GM19240 (cell line): ENCODE data around the gene TNPO2.
A peak's percentile ranks its signal among the peaks of the same experiment; 100 is the strongest.

Experiments
- DNase-seq: peaks from one replicate; pipeline ENCODE4 v3.0.0; 2011; ENCODE audit warnings: low spot score; ENCODE audit not compliant: insufficient read length

The TNPO2 gene

DNA sequence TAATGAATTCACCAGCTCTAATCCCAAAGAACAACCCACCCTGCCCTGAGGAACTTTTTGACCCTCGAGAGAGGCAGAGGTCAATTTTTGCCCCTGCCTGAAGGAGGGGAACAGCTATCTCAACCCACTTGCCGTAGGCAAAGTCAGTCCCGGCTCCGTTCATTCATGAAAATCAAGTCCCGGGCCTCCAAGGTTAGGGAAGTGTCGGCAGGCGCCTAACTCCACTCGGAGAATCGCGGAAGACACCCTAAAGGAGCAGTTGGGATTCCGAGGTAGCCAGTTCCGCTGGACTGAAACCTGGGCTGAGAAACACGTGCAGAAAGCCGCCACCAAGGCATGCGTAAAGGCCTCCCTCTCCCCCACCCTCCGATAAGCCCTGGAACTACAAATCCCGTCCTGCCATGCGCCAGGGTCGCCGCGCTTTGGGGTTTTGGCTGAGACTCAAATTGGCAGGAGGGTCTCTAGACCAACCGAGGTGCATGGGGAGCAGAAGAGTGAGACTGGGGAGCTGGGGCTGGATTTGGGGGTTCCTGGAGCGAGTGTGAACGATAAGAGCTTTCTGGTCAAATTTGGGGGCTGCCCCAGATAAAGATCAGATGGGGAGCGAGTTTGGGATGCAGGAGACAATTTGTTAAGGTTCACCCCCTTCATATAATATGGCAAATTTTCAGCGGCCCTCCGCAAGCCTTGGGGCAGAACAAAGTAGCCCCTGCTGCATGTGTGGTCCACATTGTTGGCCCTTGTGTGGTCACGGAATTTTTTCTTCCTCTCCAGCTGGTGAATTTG lies at the start of gene TNPO2:
Gene TNPO2 (minus strand): TSS at position 292 of the 786 bp plus-strand sequence. CDS start 2,955 bp downstream, outside the sequence.
- DNase-seq: peak; percentile 91

- no peak for DNase-seq
Observed at GRCh38 chr19:12772323-12772722, 48.6 kb upstream of the TNPO2 start.

GRCh38 chr19:12770922-12771321 lies 47.2 kb upstream of the TNPO2 start:
- DNase-seq: no peak

- no peak for DNase-seq
Observed at GRCh38 chr19:12769689-12770088, 46.0 kb upstream of the TNPO2 start.

GRCh38 chr19:12767666-12768065 lies 43.9 kb upstream of the TNPO2 start:
- DNase-seq: no peak

DNA sequence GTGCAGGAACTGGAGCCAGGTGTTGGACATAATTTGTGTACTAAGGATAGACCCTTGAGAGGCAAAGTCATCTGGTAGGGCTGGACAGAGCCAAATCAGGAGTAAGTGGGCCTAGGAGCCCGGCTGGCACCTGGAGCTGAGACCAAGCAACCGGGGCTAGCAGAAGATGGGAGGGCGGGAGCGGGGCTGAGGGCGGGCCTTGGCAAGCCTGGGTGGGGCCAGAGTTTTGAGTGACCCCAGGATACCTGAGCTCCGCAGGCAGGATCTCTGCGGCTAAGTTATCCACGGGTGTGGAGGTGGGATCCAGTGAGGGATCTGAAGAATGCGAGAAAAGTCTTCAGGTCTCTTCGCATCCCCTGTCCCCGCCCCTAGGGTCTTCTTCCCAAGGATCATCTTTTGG lies 43.4 kb upstream of the TNPO2 start:
- DNase-seq: no peak

DNA sequence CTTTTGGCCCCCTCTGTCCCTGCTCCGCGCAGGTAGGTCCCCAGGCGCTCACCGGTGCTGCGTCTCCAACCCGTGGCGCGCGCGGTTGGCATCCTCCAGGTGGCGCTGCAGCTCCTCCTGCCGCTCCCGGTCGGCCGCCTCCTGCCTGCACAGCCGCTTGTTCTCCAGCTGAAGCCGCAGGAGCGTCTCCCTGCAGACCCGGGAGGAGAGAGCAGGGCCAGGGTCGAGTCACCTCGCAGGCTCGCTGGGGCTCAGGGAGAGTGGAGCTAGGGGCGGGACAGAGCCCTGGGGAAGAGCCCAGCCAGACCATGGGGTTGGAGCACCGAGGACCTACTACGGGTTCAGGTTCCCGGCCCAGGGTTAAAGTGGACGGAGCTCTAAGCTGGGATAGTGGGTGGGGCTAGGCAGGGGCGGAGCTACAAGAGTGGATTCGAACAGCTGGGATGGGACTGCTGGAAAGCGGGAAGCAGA lies 42.4 kb upstream of the TNPO2 start:
- DNase-seq: peak; percentile 84

DNA sequence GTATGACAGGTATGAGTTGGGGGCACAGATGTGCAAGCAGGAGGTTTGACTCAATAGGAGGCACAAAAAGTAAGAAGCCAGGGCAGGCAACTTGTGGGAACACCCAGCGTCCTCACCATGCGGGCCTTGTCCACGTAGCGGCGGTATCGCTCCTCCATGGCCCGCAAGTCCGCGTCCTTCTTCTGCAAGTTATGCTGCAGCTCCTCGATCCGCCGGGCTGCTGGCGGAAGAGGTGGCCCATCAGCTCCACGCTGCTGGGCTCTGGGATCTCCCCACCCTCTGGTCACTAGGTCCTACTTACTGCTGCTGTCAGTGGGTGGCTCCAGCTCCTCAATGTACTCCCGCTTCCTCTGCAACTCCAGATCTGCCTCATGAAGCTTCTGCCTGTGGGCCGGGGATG lies 41.0 kb upstream of the TNPO2 start:
- DNase-seq: no peak

GRCh38 chr19:12763100-12763499 lies 39.4 kb upstream of the TNPO2 start:
- no peak for DNase-seq

DNA sequence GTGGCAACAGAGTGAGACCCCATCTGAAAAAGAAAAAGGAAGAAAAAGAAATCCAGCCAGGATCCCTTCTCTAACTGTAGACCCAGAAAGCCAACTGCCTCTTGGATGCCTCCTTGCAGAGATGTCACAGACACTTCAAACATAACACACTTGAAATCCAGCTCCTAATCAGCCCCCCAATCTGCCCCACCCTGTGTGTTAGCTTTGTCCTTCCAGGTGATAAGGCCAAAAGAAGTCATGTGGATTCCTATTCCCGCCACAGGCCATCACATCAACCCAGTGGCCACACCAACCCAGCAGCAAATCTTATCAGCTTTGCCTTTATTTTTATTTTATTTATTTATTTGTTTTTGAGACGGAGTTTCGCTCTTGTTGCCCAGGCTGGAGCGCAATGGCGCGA lies 36.0 kb upstream of the TNPO2 start:
- no peak for DNase-seq

- DNase-seq: peak; percentile 75
Observed at GRCh38 chr19:12757544-12758274, 34.0 kb upstream of the TNPO2 start.

DNA sequence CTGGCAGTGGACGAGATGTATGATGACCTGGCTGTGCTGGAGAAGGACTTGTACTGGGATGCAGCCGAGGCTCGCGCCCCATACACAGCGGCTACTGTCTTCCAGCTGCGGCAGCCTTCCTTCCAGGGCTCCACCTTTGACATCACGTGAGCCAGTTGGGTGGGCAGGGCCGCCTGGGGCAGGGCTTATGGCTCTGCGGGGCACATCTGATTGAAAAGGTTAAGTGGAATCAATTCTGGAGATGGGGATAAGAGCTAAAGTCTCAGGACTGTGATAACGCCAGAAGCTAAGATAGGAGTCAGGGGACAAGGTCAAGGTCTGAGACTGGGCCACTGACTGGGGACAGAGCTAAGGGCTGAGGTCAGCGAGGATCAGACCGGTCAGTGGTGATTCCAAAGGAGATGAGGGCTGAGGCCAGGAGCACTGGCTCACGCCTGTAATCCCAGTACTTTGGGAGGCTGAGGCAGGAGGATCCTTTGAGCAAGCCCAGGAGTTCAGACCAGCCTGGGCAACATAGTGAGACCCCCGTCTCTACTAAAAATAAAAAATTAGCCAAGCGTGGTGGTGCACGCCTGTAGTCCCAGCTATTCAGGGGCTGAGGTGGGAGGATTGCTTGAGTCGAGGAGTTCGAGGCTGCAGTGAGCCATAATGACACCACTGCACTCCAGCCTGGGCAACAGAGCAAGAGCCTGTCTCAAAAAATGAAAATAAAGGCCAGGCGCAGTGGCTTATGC lies 32.6 kb upstream of the TNPO2 start:
- no peak for DNase-seq

DNA sequence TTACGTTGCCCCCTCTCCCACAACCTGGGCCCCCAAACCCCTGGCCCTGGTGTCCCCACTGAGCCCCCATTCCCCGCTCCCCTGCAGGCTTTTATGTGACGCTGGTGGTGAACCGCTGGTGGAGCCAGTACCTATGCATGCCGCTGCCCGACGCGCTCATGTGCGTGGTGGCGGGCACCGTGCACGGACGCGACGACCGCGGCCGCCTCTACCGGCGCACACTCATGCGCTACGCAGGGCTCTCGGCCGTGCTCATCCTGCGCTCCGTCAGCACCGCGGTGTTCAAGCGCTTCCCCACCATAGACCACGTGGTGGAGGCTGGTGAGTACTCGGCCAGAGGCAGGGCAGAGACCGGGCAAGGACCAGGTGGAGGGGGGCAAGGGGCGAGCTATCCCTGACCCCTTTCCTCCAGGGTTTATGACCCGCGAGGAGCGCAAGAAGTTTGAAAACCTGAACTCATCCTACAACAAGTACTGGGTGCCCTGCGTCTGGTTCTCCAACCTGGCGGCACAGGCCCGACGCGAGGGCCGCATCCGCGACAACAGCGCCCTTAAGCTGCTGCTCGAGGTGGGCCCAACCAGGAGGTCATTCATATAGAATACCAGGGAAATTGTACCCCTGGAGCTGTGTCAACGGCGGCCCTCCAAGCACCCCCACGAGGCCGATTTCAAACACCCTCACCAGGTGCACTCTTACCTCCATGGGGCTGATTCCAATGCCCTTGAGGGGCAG lies 30.9 kb upstream of the TNPO2 start:
- DNase-seq: no peak

DNA sequence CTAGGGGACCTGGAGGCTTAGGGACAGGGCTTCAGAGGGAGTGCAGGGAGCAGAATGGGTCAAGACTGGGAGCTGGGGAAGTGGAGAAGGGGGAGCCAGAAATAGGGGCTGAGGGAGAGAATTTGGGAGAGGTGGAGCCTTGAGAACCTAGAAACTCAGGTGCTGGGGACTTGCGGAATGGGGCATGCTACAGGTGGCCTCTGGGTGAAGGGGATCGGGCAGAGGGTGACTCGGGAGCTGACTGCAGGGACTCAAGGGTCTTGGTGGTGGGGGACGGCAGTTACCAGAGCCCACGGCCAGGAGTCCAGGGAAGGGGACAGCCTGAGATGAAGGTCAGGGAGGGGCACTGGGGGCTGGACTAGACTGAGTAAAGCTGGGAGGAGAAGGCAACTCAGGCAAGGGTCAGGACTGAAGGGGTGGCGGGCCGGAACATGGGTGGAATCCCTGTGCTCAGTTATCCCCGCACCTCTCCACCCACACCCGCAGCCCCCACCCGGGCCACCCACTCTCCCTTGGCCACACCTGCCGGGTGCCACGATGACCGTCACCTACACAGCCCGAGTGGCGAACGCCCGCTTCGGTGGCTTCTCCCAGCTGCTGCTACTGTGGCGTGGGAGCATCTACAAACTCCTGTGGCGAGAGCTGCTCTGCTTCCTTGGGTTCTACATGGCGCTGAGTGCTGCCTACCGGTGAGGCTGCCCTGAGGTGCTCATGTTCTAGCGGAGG lies 28.5 kb upstream of the TNPO2 start:
- DNase-seq: no peak

DNA sequence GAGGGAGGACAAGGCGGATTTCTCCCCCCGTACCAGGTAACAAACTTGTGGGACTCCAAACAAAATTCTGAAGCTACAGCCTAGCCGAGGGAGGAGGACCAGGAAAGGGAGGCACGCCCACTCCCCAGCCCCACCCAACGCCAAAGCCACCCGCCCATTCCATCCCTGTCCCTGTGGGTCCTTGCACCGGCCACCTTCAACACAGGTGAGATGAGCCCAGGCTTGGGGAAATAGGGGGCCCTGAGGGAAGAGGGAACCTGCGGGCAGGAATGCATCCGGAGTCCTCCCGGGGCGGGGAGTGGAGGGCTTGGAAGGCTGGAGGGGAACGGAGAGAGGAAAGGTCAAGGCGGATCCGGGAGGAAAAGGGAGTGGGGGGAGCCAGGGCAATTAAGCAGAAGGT lies 27.9 kb upstream of the TNPO2 start, which contains the start of gene BEST2:
Gene BEST2 (plus strand): TSS at position 157 of the 400 bp plus-strand sequence. CDS start 802 bp downstream, outside the sequence.
- no peak for DNase-seq

GRCh38 chr19:12750851-12751250 lies 27.1 kb upstream of the TNPO2 start:
- DNase-seq: no peak

- DNase-seq: no peak
Observed at GRCh38 chr19:12749938-12750521, 26.3 kb upstream of the TNPO2 start.

DNA sequence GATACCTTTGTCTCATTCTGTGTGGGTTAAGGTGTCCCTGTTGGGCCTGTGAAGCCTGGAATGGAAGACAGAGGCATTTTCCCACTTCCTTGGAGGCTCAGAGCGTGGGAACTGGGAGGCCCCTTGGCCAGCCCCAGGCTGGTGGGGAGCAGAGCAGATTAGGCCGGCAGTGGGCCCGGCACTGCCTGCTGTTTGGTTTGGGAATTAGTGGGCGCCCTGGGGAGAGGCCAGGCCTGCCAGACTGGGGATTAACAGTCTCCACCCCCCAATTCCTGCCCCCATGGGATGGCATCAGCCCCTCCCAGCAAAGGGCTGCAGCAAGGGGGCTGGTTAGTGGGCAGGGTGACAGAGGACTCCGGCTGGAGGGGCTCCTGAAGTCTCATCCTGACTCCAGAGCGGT lies 24.8 kb upstream of the TNPO2 start:
- no peak for DNase-seq

GRCh38 chr19:12745166-12745897 lies 21.6 kb upstream of the TNPO2 start:
- no peak for DNase-seq
